WTC11 (cell line): ENCODE data around the gene LMOD1. TPM values are rescaled to one million over a fixed set of nuclear protein-coding genes. Genes with fewer than 3 reads are reported as not detected.

Experiments used
- ATAC-seq: fragments of 200-7000 bp; cut with Tn5 transposase; 2 replicates; pipeline ENCODE4 v1.10.0; 2021; ENCODE audit warnings: mild to moderate bottlenecking, moderate library complexity
- CTCF ChIA-PET: fragments of 300-600 bp; sonication (Branson Sonifier 250); formaldehyde crosslinking; loops from one replicate; lab custom pipeline; 2021; ENCODE audit warnings: antibody characterized with exemption; lab: Charles Lee
- POLR2A ChIA-PET: fragments of 350-600 bp; sonication (Branson Sonifier 250); formaldehyde crosslinking; loops from one replicate; lab custom pipeline; 2021; ENCODE audit warnings: antibody characterized with exemption; lab: Charles Lee
- DNase-seq: peaks from one replicate; pipeline ENCODE4 v3.0.0; 2021; ENCODE audit warnings: low spot score
- H3K27ac Mint-ChIP-seq: 2 replicates; pipeline ENCODE4 v1.8.0; 2021; ENCODE audit warnings: mixed read lengths
- H3K27me3 Mint-ChIP-seq: 2 replicates; pipeline ENCODE4 v1.8.0; 2021; ENCODE audit warnings: low read depth, mild to moderate bottlenecking, moderate library complexity, mixed read lengths
- H3K36me3 Mint-ChIP-seq: 2 replicates; pipeline ENCODE4 v1.8.0; 2021; ENCODE audit warnings: mixed read lengths
- H3K4me1 Mint-ChIP-seq: 2 replicates; pipeline ENCODE4 v1.8.0; 2022; ENCODE audit warnings: mixed read lengths
- H3K4me3 Mint-ChIP-seq: 2 replicates; pipeline ENCODE4 v1.8.0; 2021; ENCODE audit warnings: mild to moderate bottlenecking, moderate library complexity, mixed read lengths
- H3K9me3 Mint-ChIP-seq: 2 replicates; pipeline ENCODE4 v1.8.0; 2021; ENCODE audit warnings: mixed read lengths
- AR ChIP-seq: fragments of 250-450 bp; sonication (Bioruptor Pico); IDR thresholded peaks from 2 replicates; pipeline ENCODE4 v1.9.0; 2021; ENCODE audit warnings: mild to moderate bottlenecking
- ATF1 ChIP-seq: sonication (generic); formaldehyde crosslinking; IDR thresholded peaks from 2 replicates; pipeline ENCODE4 v1.8.1; 2023; ENCODE audit warnings: mild to moderate bottlenecking, moderate library complexity, missing genetic modification reagents
- ATF6 ChIP-seq: sonication (generic); formaldehyde crosslinking; IDR thresholded peaks from 2 replicates; pipeline ENCODE4 v1.8.1; 2023; ENCODE audit warnings: mild to moderate bottlenecking, missing genetic modification reagents
- CBFB ChIP-seq: sonication (generic); formaldehyde crosslinking; IDR thresholded peaks from 2 replicates; pipeline ENCODE4 v1.8.1; 2022; ENCODE audit warnings: mild to moderate bottlenecking, low read depth, missing genetic modification reagents
- ELF4 ChIP-seq: sonication (generic); formaldehyde crosslinking; IDR thresholded peaks from 2 replicates; pipeline ENCODE4 v1.8.1; 2022; ENCODE audit warnings: low read depth, mild to moderate bottlenecking, moderate library complexity, missing genetic modification reagents
- ERG ChIP-seq: fragments of 250-450 bp; sonication (Bioruptor Pico); IDR thresholded peaks from 2 replicates; pipeline ENCODE4 v1.8.0; 2021; ENCODE audit warnings: mild to moderate bottlenecking
- IRF1 ChIP-seq: sonication (generic); formaldehyde crosslinking; IDR thresholded peaks from 2 replicates; pipeline ENCODE4 v1.8.0; 2023; ENCODE audit warnings: missing genetic modification reagents
- JAZF1 ChIP-seq: fragments of 250-450 bp; sonication (Bioruptor Pico); IDR thresholded peaks from 2 replicates; pipeline ENCODE4 v1.9.0; 2021; ENCODE audit warnings: moderate library complexity, mild to moderate bottlenecking, inconsistent platforms
- JUN ChIP-seq: sonication (generic); formaldehyde crosslinking; IDR thresholded peaks from 2 replicates; pipeline ENCODE4 v1.8.0; 2023; ENCODE audit warnings: mild to moderate bottlenecking, missing genetic modification reagents
- MLX ChIP-seq: sonication (generic); formaldehyde crosslinking; IDR thresholded peaks from 2 replicates; pipeline ENCODE4 v1.8.1; 2023; ENCODE audit warnings: mild to moderate bottlenecking, missing genetic modification reagents, moderate library complexity
- NFE2L1 ChIP-seq: sonication (generic); formaldehyde crosslinking; IDR thresholded peaks from 2 replicates; pipeline ENCODE4 v1.8.1; 2023; ENCODE audit warnings: missing genetic modification reagents
- NR2C2 ChIP-seq: sonication (generic); formaldehyde crosslinking; IDR thresholded peaks from 2 replicates; pipeline ENCODE4 v1.8.0; 2022; ENCODE audit warnings: mild to moderate bottlenecking, missing genetic modification reagents
- OVOL2 ChIP-seq: fragments of 250-450 bp; sonication (Bioruptor Pico); IDR thresholded peaks from 2 replicates; pipeline ENCODE4 v1.9.0; 2021; ENCODE audit warnings: mild to moderate bottlenecking, borderline replicate concordance
- PRRX2 ChIP-seq: fragments of 250-450 bp; sonication (Bioruptor Pico); IDR thresholded peaks from 2 replicates; pipeline ENCODE4 v1.8.0; 2021; ENCODE audit warnings: mild to moderate bottlenecking
- STAT6 ChIP-seq: sonication (generic); formaldehyde crosslinking; conservative IDR thresholded peaks from 2 replicates; pipeline ENCODE4 v1.8.1; 2023; ENCODE audit warnings: mild to moderate bottlenecking, low read depth, missing genetic modification reagents, moderate library complexity
- TEAD1 ChIP-seq: sonication (generic); formaldehyde crosslinking; IDR thresholded peaks from 2 replicates; pipeline ENCODE4 v1.8.0; 2022; ENCODE audit warnings: mild to moderate bottlenecking, missing genetic modification reagents
- TEAD4 ChIP-seq: sonication (generic); formaldehyde crosslinking; IDR thresholded peaks from 2 replicates; pipeline ENCODE4 v1.8.0; 2022; ENCODE audit warnings: mild to moderate bottlenecking, missing genetic modification reagents
- TP53 ChIP-seq: sonication (generic); formaldehyde crosslinking; IDR thresholded peaks from 2 replicates; pipeline ENCODE4 v1.8.1; 2023; ENCODE audit warnings: mild to moderate bottlenecking, missing genetic modification reagents
- ZBTB21 ChIP-seq: sonication (generic); formaldehyde crosslinking; IDR thresholded peaks from 2 replicates; pipeline ENCODE4 v1.8.1; 2023; ENCODE audit warnings: mild to moderate bottlenecking, missing genetic modification reagents, borderline replicate concordance
- ZNF232 ChIP-seq: sonication (generic); formaldehyde crosslinking; IDR thresholded peaks from 2 replicates; pipeline ENCODE4 v1.8.0; 2022; ENCODE audit warnings: mild to moderate bottlenecking, missing genetic modification reagents
- ZNF263 ChIP-seq: sonication (generic); formaldehyde crosslinking; IDR thresholded peaks from 2 replicates; pipeline ENCODE4 v1.8.1; 2022; ENCODE audit warnings: low read depth, mild to moderate bottlenecking, moderate library complexity, missing genetic modification reagents
- ZNF416 ChIP-seq: fragments of 250-450 bp; sonication (Bioruptor Pico); IDR thresholded peaks from 2 replicates; pipeline ENCODE4 v1.9.0; 2021; ENCODE audit warnings: mild to moderate bottlenecking, inconsistent platforms
- total RNA-seq: library from RNA; stranded (reverse); gene quantifications from 3 replicates; pipeline ENCODE4 v1.2.3, GENCODE V29; 2021

The LMOD1 gene
- total RNA-seq, 1 experiment from 2014 or later = 1.5 TPM

- TF ChIP-seq ERG (CRISPR knock-in tag) (no peak), TP53 (CRISPR knock-in tag) (no peak), OVOL2 (no peak), ATF6 (CRISPR knock-in tag) (no peak), ZNF232 (no peak), IRF1 (no peak), TEAD4 (no peak), MLX (no peak), AR (no peak)
- TF ChIP-seq, all 79 proteins: peak for 0
These were observed 24.3 kb downstream of the LMOD1 start (continued) for GRCh38 chr1:201921952-201922558.

- POLR2A ChIA-PET = no interaction called here
- no peak overlapping the region for H3K27ac Mint-ChIP-seq
- CTCF ChIA-PET = interaction anchor here (3.1 kb wide), 1 partner anchor 23 kb away, joined by 15 read pairs; no protein-coding TSS in a partner anchor
These were observed 28.0 kb downstream of the LMOD1 start for GRCh38 chr1:201918343-201918742.

GRCh38 chr1:201917362-201918033, 28.9 kb downstream of the LMOD1 start:
- Mint-ChIP-seq H3K36me3 (no peaks in the 10 kb centered on the region), H3K4me3 (no peak overlapping the region), H3K27me3 (no peaks in the 10 kb centered on the region; the same call in 1 of the 2 replicates), H3K27ac (no peak overlapping the region), H3K9me3 (no peaks in the 10 kb centered on the region), H3K4me1 (peaks cover 5% of the 10 kb centered on the region; the same call in 1 of the 2 replicates)
- ChIA-PET CTCF (interaction anchor here (1.4 to 3.1 kb wide), 2 partner anchors 22 to 29 kb away, joined by 3 to 15 read pairs; partner anchors contain the start of gene LMOD1), POLR2A (no interaction called here)
- no peak for DNase-seq
- ATAC-seq = peak; percentile 41; the same call in 1 of the 2 replicates
- TF ChIP-seq ZNF416 (CRISPR knock-in tag) (no peak), STAT6 (CRISPR knock-in tag) (no peak), ERG (CRISPR knock-in tag) (no peak), CBFB (no peak), TEAD1 (CRISPR knock-in tag) (no peak), NR2C2 (no peak), JAZF1 (CRISPR knock-in tag) (no peak), ATF1 (CRISPR knock-in tag) (no peak), ZBTB21 (CRISPR knock-in tag) (no peak), ELF4 (CRISPR knock-in tag) (no peak), PRRX2 (CRISPR knock-in tag) (no peak), JUN (CRISPR knock-in tag) (no peak), ZNF263 (no peak)

More at GRCh38 chr1:201918343-201918742, 28.0 kb downstream of the LMOD1 start:
- H3K36me3 Mint-ChIP-seq = no peaks in the 10 kb centered on the region
- ATAC-seq = 0 out of 2 replicates have a peak, but pooled peaks have one; percentile 23
- DNase-seq = no peak
- H3K4me1 Mint-ChIP-seq = peaks cover 5% of the 10 kb centered on the region; the same call in 1 of the 2 replicates
- no peak overlapping the region for H3K4me3 Mint-ChIP-seq
- no peak for TF ChIP-seq NFE2L1 (CRISPR knock-in tag)
- H3K9me3 Mint-ChIP-seq = no peaks in the 10 kb centered on the region
- H3K27me3 Mint-ChIP-seq = no peaks in the 10 kb centered on the region; the same call in 1 of the 2 replicates
